ENCODE results near the gene PLEKHA4. TPM values are rescaled to one million over a fixed set of nuclear protein-coding genes. Genes with fewer than 3 reads are reported as not detected.

Gene PLEKHA4
- total and polyA plus RNA-seq, 10 of the 15 experiments (the other 5 are each of a cell fraction or from before 2014, with no cell fraction given): 0.13 to 10.0 (median 6.4) TPM; not detected in 1

DNA sequence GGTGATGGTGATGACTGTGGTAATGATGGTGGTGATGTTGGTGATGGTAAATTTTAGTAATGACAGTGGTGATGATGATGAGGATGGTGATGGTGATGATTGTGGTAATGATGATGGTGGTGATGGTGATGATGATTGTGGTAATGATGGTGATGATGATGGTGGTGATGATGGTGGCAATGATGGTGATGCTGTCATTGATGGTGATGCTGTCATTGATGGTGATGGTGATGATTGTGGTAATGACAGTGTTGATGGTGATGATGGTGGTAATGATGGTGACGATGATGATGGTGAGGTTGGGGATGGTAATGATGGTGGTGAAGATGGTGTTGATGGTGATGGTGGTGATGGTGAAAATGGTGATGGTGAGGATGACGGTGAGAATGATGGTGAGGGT lies 45.9 kb downstream of the PLEKHA4 start:
- no peaks in the 10 kb centered on the region for H3K4me1 ChIP-seq (ENCODE audit: control insufficient read depth, insufficient read depth, low read length)
- H3K4me3 ChIP-seq: no peak overlapping the region
- POLR2A ChIA-PET: no interaction called here
- RAD21 ChIA-PET (ENCODE audit: unreplicated experiment): no interaction called here
- H3K27ac ChIP-seq (ENCODE audit: control insufficient read depth, insufficient read depth): no peak overlapping the region
- in situ Hi-C loops (cut with MboI): no loop called here
- TF ChIP-seq TAF1 (IDR thresholded peaks at IDR 0.05; ENCODE audit: borderline replicate concordance, low read depth, low read length) (no peak), CHD1 (IDR thresholded peaks at IDR 0.05; ENCODE audit: low read depth, low read length) (no peak), SMAD5 (IDR thresholded peaks at IDR 0.05; ENCODE audit: low read depth) (no peak), ZNF384 (IDR thresholded peaks at IDR 0.05; ENCODE audit: borderline replicate concordance, low read depth, low read length) (no peak), NRF1 (conservative IDR thresholded peaks at IDR 0.05; ENCODE audit: low read depth, low read length) (no peak), SPI1 (IDR thresholded peaks at IDR 0.05; ENCODE audit: borderline replicate concordance, insufficient read depth, low read depth, low read length) (no peak), POU2F2 (IDR thresholded peaks at IDR 0.05; ENCODE audit: borderline replicate concordance, low read depth, low read length) (no peak), ZBTB4 (CRISPR knock-in tag; IDR thresholded peaks at IDR 0.05) (no peak), ZNF687 (IDR thresholded peaks at IDR 0.05) (no peak), ATF7 (IDR thresholded peaks at IDR 0.05; ENCODE audit: low read depth) (no peak), PML (IDR thresholded peaks at IDR 0.05; ENCODE audit: low read length) (no peak), BCL3 (IDR thresholded peaks at IDR 0.05; ENCODE audit: borderline replicate concordance, insufficient read depth, low read depth, low read length, poor library complexity, severe bottlenecking) (no peak)
- SMC1A ChIA-PET (ENCODE audit: uncharacterized antibody, unreplicated experiment): no interaction called here
- no peaks in the 10 kb centered on the region for H4K20me1 ChIP-seq (ENCODE audit: control insufficient read depth, insufficient read depth)
- no peak for DNase-seq (ENCODE audit: low read depth, low spot score)
- H3K9ac ChIP-seq (ENCODE audit: control insufficient read depth, insufficient read depth, low read length): no peak overlapping the region
- FAIRE-seq: no peak
- intact Hi-C loops (cut with micrococcal nuclease; ENCODE audit: unreplicated experiment): no loop called here
- H3K9me3 ChIP-seq (replicated peaks; ENCODE audit: control insufficient read depth, insufficient read depth, low read length): no peaks in the 10 kb centered on the region; the same call in 2 of the 3 replicates
- no TSS peak for BruUV-seq (replicated peaks)
- H3K27me3 ChIP-seq (replicated peaks in 1 of 2; ENCODE audit: control insufficient read depth in 2 of 2, insufficient read depth in 2 of 2, low read length in 1 of 2): no peaks in the 10 kb centered on the region
- WGBS (ENCODE audit: insufficient coverage, insufficient replicate concordance, low lambda C conversion rate, missing lambda C conversion rate): 91% methylated on average over 2 of the region's 2 CpGs
- H3K4me2 ChIP-seq (ENCODE audit: control insufficient read depth, insufficient read depth): no peak overlapping the region
- no peaks in the 10 kb centered on the region for H3K36me3 ChIP-seq (ENCODE audit: control insufficient read depth in 2 of 2, insufficient read depth in 2 of 2, low read length in 1 of 2)
- CTCF ChIA-PET: no interaction called here
- H3K79me2 ChIP-seq (ENCODE audit: control insufficient read depth, insufficient read depth, low read length): no peaks in the 10 kb centered on the region
- no peak overlapping the region for H2AFZ ChIP-seq (ENCODE audit: control insufficient read depth, low read depth, low read length)
- no peak for ATAC-seq
